ENCODE measurements around the gene CISD1. TPM values are rescaled to one million over a fixed set of nuclear protein-coding genes. Genes with fewer than 3 reads are reported as not detected.

Gene CISD1
- total RNA-seq, 3 donors from 2014 or later, result 9.9 to 27.2 (median 13.2) TPM

GRCh38 chr10:58267713-58268453 lies 1.1 kb upstream of the CISD1 start, which contains the start of gene IPMK:
IPMK (minus strand) TSS chr10:58267894; CDS start chr10:58267611, 283 bp downstream.
- no peak for TF ChIP-seq POLR2A (IDR thresholded peaks at IDR 0.05)
- TF ChIP-seq POLR2AphosphoS5 (IDR thresholded peaks at IDR 0.05), result peak; percentile 57 to 63 (median 57)
- no peak for TF ChIP-seq CTCF (IDR thresholded peaks at IDR 0.05)
- peak; percentile 89 to 91 for DNase-seq (ENCODE audit: low spot score in 2 of 2)

GRCh38 chr10:58268454-58268945 lies 462 bp upstream of the CISD1 start:
- intact Hi-C loops (cut with DNase I; ENCODE audit: low total_unique reads), result no loop called here
- no peaks in the 10 kb centered on the region for H3K9me3 ChIP-seq
- no peaks in the 10 kb centered on the region for H3K27me3 ChIP-seq
- no peaks in the 10 kb centered on the region for H3K36me3 ChIP-seq
- peak overlapping the region; percentile 96 to 99 for H3K27ac ChIP-seq
- TF ChIP-seq CTCF (IDR thresholded peaks at IDR 0.05) (no peak), POLR2A (IDR thresholded peaks at IDR 0.05) (no peak), POLR2AphosphoS5 (IDR thresholded peaks at IDR 0.05) (no peak)
- no peak for DNase-seq (ENCODE audit: low spot score in 2 of 2)
- H3K4me1 ChIP-seq, result peaks cover 0 to 5% of the 10 kb centered on the region in 2 donors
- H3K4me3 ChIP-seq, result peak overlapping the region; percentile 77 to 91 (median 88)

More at GRCh38 chr10:58267713-58268453, 1.1 kb upstream of the CISD1 start, which contains the start of gene IPMK:
- H3K36me3 ChIP-seq, result no peaks in the 10 kb centered on the region
- no peaks in the 10 kb centered on the region for H3K27me3 ChIP-seq
- intact Hi-C loops (cut with DNase I; ENCODE audit: low total_unique reads), result no loop called here
- H3K4me1 ChIP-seq, result peaks cover 0 to 5% of the 10 kb centered on the region in 2 donors
- H3K27ac ChIP-seq, result peak within 1 kb of the TSS; percentile 96 to 99
- no peaks in the 10 kb centered on the region for H3K9me3 ChIP-seq
- H3K4me3 ChIP-seq, result peak within 1 kb of the TSS; percentile 77 to 91 (median 88)

- Histone ChIP-seq H3K9me3 (no peaks in the 10 kb centered on the region), H3K4me1 (peaks cover 0 to 5% of the 10 kb centered on the region in 2 donors), H3K27me3 (no peaks in the 10 kb centered on the region), H3K4me3 (peak overlapping the region; percentile 77 to 91 (median 88)), H3K27ac (peak overlapping the region; percentile 96 to 99), H3K36me3 (no peaks in the 10 kb centered on the region)
- no peak for DNase-seq (ENCODE audit: low spot score in 2 of 2)
- TF ChIP-seq POLR2A (IDR thresholded peaks at IDR 0.05), result no peak
- no peak for TF ChIP-seq CTCF (IDR thresholded peaks at IDR 0.05)
- TF ChIP-seq POLR2AphosphoS5 (IDR thresholded peaks at IDR 0.05), result no peak
- intact Hi-C loops (cut with DNase I; ENCODE audit: low total_unique reads), result no loop called here
Measured at GRCh38 chr10:58269782-58270290, 874 bp downstream of the CISD1 start.

- Histone ChIP-seq H3K4me1 (no peaks in the 10 kb centered on the region), H3K4me3 (no peak overlapping the region), H3K9me3 (no peaks in the 10 kb centered on the region), H3K27me3 (no peaks in the 10 kb centered on the region), H3K36me3 (no peaks in the 10 kb centered on the region), H3K27ac (no peak overlapping the region)
- intact Hi-C loops (cut with DNase I; ENCODE audit: low total_unique reads), result no loop called here
- no peak for DNase-seq (ENCODE audit: low spot score in 2 of 2)
- no peak for TF ChIP-seq POLR2A (IDR thresholded peaks at IDR 0.05)
- no peak for TF ChIP-seq CTCF (IDR thresholded peaks at IDR 0.05)
- TF ChIP-seq POLR2AphosphoS5 (IDR thresholded peaks at IDR 0.05), result no peak
Measured at GRCh38 chr10:58275261-58275660, 6.3 kb downstream of the CISD1 start.

- no peak for TF ChIP-seq POLR2A (IDR thresholded peaks at IDR 0.05)
- no peak for TF ChIP-seq CTCF (IDR thresholded peaks at IDR 0.05)
- TF ChIP-seq POLR2AphosphoS5 (IDR thresholded peaks at IDR 0.05), result no peak
- no peak overlapping the region for H3K4me3 ChIP-seq
- intact Hi-C loops (cut with DNase I; ENCODE audit: low total_unique reads), result no loop called here
- no peak overlapping the region for H3K27ac ChIP-seq
- no peak for DNase-seq (ENCODE audit: low spot score in 2 of 2)
- H3K9me3 ChIP-seq, result no peaks in the 10 kb centered on the region
- no peaks in the 10 kb centered on the region for H3K4me1 ChIP-seq
- no peaks in the 10 kb centered on the region for H3K27me3 ChIP-seq
- H3K36me3 ChIP-seq, result no peaks in the 10 kb centered on the region
Measured at GRCh38 chr10:58275908-58276307, 6.9 kb downstream of the CISD1 start.

All from breast epithelium (tissue), 4 donors.